NB4 (cell line): ENCODE measurements around the gene ESRRA.
A peak's percentile ranks its signal among the peaks of the same experiment; 100 is the strongest.

Source experiments
- DNase-seq: peaks from one replicate; pipeline ENCODE4 v3.0.0; 2010; ENCODE audit warnings: low read depth
- H3K4me3 ChIP-seq: one replicate; pipeline ENCODE4 v1.5.1; 2011; ENCODE audit warnings: mild to moderate bottlenecking, low read depth, low read length, moderate library complexity
- CTCF ChIP-seq: IDR thresholded peaks from one replicate; pipeline ENCODE4 v1.5.1; 2012; ENCODE audit warnings: low read depth, low read length
- MAX ChIP-seq: IDR thresholded peaks from 2 replicates; pipeline ENCODE4 v1.6.1; 2011; ENCODE audit warnings: low read depth, low read length
- MYC ChIP-seq: IDR thresholded peaks from 2 replicates; pipeline ENCODE4 v1.6.1; 2011; ENCODE audit warnings: low read depth, low read length
- POLR2A ChIP-seq: IDR thresholded peaks from 2 replicates; pipeline ENCODE4 v1.6.1; 2011; ENCODE audit warnings: mild to moderate bottlenecking; ENCODE audit not compliant: insufficient read length; ENCODE audit errors: extremely low read depth

ESRRA gene

GRCh38 chr11:64281957-64282770, 23.2 kb upstream of the ESRRA start:
- DNase-seq = no peak
- no peak for TF ChIP-seq MAX
- no peak for TF ChIP-seq POLR2A
- TF ChIP-seq CTCF = no peak
- no peak for TF ChIP-seq MYC
- no peak overlapping the region for H3K4me3 ChIP-seq

GRCh38 chr11:64283092-64283491, 22.2 kb upstream of the ESRRA start:
- DNase-seq = no peak
- TF ChIP-seq CTCF = no peak
- TF ChIP-seq POLR2A = no peak
- TF ChIP-seq MYC = no peak
- TF ChIP-seq MAX = no peak
- H3K4me3 ChIP-seq = no peak overlapping the region

- no peak for TF ChIP-seq CTCF
- peak; percentile 56 for TF ChIP-seq POLR2A
- peak; percentile 7; the same call in 1 of the 2 replicates for TF ChIP-seq MYC
- H3K4me3 ChIP-seq = peak within 1 kb of the TSS; percentile 72
- peak; percentile 94 for DNase-seq
These were observed 21.0 kb upstream of the ESRRA start, which contains the start of gene BAD for GRCh38 chr11:64284048-64284961. Gene BAD, minus strand, starts transcription at chr11:64284665. Its CDS starts 297 bp downstream, at chr11:64284368.

GRCh38 chr11:64284962-64285884, 20.1 kb upstream of the ESRRA start, which contains the start of gene GPR137:
Gene GPR137, plus strand, starts transcription at chr11:64285848. Its CDS starts 677 bp downstream, at chr11:64286525.
- peak; percentile 84 for DNase-seq
- TF ChIP-seq MYC (no peak; the same call in 1 of the 2 replicates), POLR2A (peak; percentile 41)
- peak within 1 kb of the TSS; percentile 72 for H3K4me3 ChIP-seq

GRCh38 chr11:64285885-64286800, 19.2 kb upstream of the ESRRA start:
- TF ChIP-seq CTCF = peak; percentile 15
- no peak for TF ChIP-seq MAX
- TF ChIP-seq MYC = no peak
- H3K4me3 ChIP-seq = peak overlapping the region; percentile 42
- DNase-seq = peak; percentile 42
